ENCODE measurements around the gene USO1. TPM values are rescaled to one million over a fixed set of nuclear protein-coding genes. Genes with fewer than 3 reads are reported as not detected.
A peak's percentile ranks its signal among the peaks of the same experiment; 100 is the strongest.
"Not testable (repeated sequence)": the region's sequence is repeated elsewhere in the genome, so short reads cannot be mapped to it uniquely, and the experiment has no call there.

Gene USO1
- total RNA-seq, 1 donor from 2014 or later, result 62.4 TPM

GRCh38 chr4:75708218-75708691 lies 16.1 kb upstream of the USO1 start:
- Histone ChIP-seq H3K27me3 (ENCODE audit: control insufficient read depth, insufficient read depth, low read length) (no peaks in the 10 kb centered on the region), H3K4me3 (ENCODE audit: low read depth, low read length) (no peak overlapping the region), H3K36me3 (ENCODE audit: control insufficient read depth, insufficient read depth, low read length) (no peaks in the 10 kb centered on the region)
- TF ChIP-seq, protein P1, sequence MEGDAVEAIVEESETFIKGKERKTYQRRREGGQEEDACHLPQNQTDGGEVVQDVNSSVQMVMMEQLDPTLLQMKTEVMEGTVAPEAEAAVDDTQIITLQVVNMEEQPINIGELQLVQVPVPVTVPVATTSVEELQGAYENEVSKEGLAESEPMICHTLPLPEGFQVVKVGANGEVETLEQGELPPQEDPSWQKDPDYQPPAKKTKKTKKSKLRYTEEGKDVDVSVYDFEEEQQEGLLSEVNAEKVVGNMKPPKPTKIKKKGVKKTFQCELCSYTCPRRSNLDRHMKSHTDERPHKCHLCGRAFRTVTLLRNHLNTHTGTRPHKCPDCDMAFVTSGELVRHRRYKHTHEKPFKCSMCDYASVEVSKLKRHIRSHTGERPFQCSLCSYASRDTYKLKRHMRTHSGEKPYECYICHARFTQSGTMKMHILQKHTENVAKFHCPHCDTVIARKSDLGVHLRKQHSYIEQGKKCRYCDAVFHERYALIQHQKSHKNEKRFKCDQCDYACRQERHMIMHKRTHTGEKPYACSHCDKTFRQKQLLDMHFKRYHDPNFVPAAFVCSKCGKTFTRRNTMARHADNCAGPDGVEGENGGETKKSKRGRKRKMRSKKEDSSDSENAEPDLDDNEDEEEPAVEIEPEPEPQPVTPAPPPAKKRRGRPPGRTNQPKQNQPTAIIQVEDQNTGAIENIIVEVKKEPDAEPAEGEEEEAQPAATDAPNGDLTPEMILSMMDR (IDR thresholded peaks at IDR 0.05; ENCODE audit: insufficient read depth, low read length, poor library complexity, severe bottlenecking), result peak; percentile 14
- DNase-seq (ENCODE audit: low read depth), result no peak

- H3K36me3 ChIP-seq (ENCODE audit: control insufficient read depth, insufficient read depth, low read length), result no peaks in the 10 kb centered on the region
- no peak overlapping the region for H3K4me3 ChIP-seq (ENCODE audit: low read depth, low read length)
- H3K27me3 ChIP-seq (ENCODE audit: control insufficient read depth, insufficient read depth, low read length), result no peaks in the 10 kb centered on the region
- DNase-seq (ENCODE audit: low read depth), result no peak
- TF ChIP-seq, protein P1 (IDR thresholded peaks at IDR 0.05; ENCODE audit: insufficient read depth, low read length, poor library complexity, severe bottlenecking), result no peak
Measured at GRCh38 chr4:75710246-75710645, 14.1 kb upstream of the USO1 start.

GRCh38 chr4:75714011-75714410 lies 10.4 kb upstream of the USO1 start:
- Histone ChIP-seq H3K27me3 (ENCODE audit: control insufficient read depth, insufficient read depth, low read length) (no peaks in the 10 kb centered on the region), H3K36me3 (ENCODE audit: control insufficient read depth, insufficient read depth, low read length) (no peaks in the 10 kb centered on the region), H3K4me3 (ENCODE audit: low read depth, low read length) (no peak overlapping the region)
- TF ChIP-seq, protein P1 (IDR thresholded peaks at IDR 0.05; ENCODE audit: insufficient read depth, low read length, poor library complexity, severe bottlenecking), result no peak
- DNase-seq (ENCODE audit: low read depth), result no peak

GRCh38 chr4:75714704-75715103 lies 9.7 kb upstream of the USO1 start:
- TF ChIP-seq, protein P1 (IDR thresholded peaks at IDR 0.05; ENCODE audit: insufficient read depth, low read length, poor library complexity, severe bottlenecking), result no peak

GRCh38 chr4:75715105-75715799 lies 9.1 kb upstream of the USO1 start:
- TF ChIP-seq, protein P1 (IDR thresholded peaks at IDR 0.05; ENCODE audit: insufficient read depth, low read length, poor library complexity, severe bottlenecking), result no peak
- Histone ChIP-seq H3K36me3 (ENCODE audit: control insufficient read depth, insufficient read depth, low read length) (no peaks in the 10 kb centered on the region), H3K27me3 (ENCODE audit: control insufficient read depth, insufficient read depth, low read length) (no peaks in the 10 kb centered on the region), H3K4me3 (ENCODE audit: low read depth, low read length) (no peak overlapping the region)
- DNase-seq (ENCODE audit: low read depth), result no peak

More at GRCh38 chr4:75714704-75715103, 9.7 kb upstream of the USO1 start:
- H3K27me3 ChIP-seq (ENCODE audit: control insufficient read depth, insufficient read depth, low read length), result no peaks in the 10 kb centered on the region
- H3K36me3 ChIP-seq (ENCODE audit: control insufficient read depth, insufficient read depth, low read length), result no peaks in the 10 kb centered on the region
- no peak overlapping the region for H3K4me3 ChIP-seq (ENCODE audit: low read depth, low read length)
- DNase-seq (ENCODE audit: low read depth), result no peak

DNA sequence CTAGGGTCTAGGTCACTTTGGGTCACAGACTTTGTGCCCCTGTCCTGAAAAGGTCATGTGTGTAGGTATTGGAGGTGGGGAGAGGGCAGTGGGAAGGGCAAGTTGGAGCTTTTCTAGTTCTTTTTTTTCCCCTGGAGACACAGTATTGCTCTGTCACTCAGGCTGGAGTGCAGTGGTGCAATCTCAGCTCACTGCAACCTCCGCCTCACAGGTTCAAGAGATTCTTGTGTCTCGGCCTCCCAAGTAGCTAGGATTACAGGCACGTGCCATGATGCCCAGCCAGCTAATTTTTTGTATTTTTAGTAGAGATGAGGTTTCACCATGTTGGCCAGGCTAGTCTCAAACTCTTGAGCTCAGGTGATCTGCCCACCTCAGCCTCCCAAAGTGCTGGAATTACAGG lies 8.3 kb upstream of the USO1 start:
- H3K4me3 ChIP-seq (ENCODE audit: low read depth, low read length); H3K36me3 ChIP-seq (ENCODE audit: control insufficient read depth, insufficient read depth, low read length); DNase-seq (ENCODE audit: low read depth); H3K27me3 ChIP-seq (ENCODE audit: control insufficient read depth, insufficient read depth, low read length): not testable (repeated sequence)

All from kidney epithelial cell (primary cell).